IPS-20b (cell line): ENCODE data around the gene RUVBL2.

Experiments used
- H3K27ac ChIP-seq: one replicate; pipeline ENCODE4 v1.5.1; 2013; ENCODE audit warnings: low read length
- H3K27me3 ChIP-seq: 2 replicates; pipeline ENCODE4 v1.6.1; 2013; ENCODE audit warnings: mild to moderate bottlenecking, low read length, inconsistent platforms; ENCODE audit not compliant: insufficient read depth
- H3K36me3 ChIP-seq: 2 replicates; pipeline ENCODE4 v1.6.1; 2013; ENCODE audit warnings: low read depth, mild to moderate bottlenecking, inconsistent platforms, low read length, moderate library complexity; ENCODE audit not compliant: insufficient read depth
- H3K4me1 ChIP-seq: 2 replicates; pipeline ENCODE4 v1.6.1; 2013; ENCODE audit warnings: mild to moderate bottlenecking, control low read depth, inconsistent platforms, low read length, moderate library complexity; ENCODE audit not compliant: insufficient read depth
- H3K4me3 ChIP-seq: 2 replicates; pipeline ENCODE4 v1.5.1; 2013; ENCODE audit warnings: mild to moderate bottlenecking, low read length, inconsistent platforms
- H3K9ac ChIP-seq: 2 replicates; pipeline ENCODE4 v1.6.1; 2013; ENCODE audit warnings: low read depth, mild to moderate bottlenecking, inconsistent platforms, low read length, moderate library complexity
- H3K9me3 ChIP-seq: 2 replicates; pipeline ENCODE4 v1.6.1; 2013; ENCODE audit warnings: mild to moderate bottlenecking, low read depth, low read length, inconsistent platforms; ENCODE audit not compliant: insufficient read depth

The RUVBL2 gene

GRCh38 chr19:48975947-48976847 lies 17.5 kb upstream of the RUVBL2 start:
- Histone ChIP-seq H3K4me3 (no peak overlapping the region), H3K27ac (no peak overlapping the region)

GRCh38 chr19:48977061-48977460 lies 16.6 kb upstream of the RUVBL2 start:
- H3K27me3 ChIP-seq: no peaks in the 10 kb centered on the region
- no peak overlapping the region for H3K4me3 ChIP-seq
- no peaks in the 10 kb centered on the region for H3K4me1 ChIP-seq
- no peaks in the 10 kb centered on the region for H3K9me3 ChIP-seq
- H3K27ac ChIP-seq: no peak overlapping the region
- H3K9ac ChIP-seq: no peak overlapping the region
- H3K36me3 ChIP-seq: peaks cover 32% of the 10 kb centered on the region

More at GRCh38 chr19:48975947-48976847, 17.5 kb upstream of the RUVBL2 start:
- no peaks in the 10 kb centered on the region for H3K27me3 ChIP-seq
- H3K9me3 ChIP-seq: no peaks in the 10 kb centered on the region
- H3K9ac ChIP-seq: no peak overlapping the region
- H3K36me3 ChIP-seq: peaks cover 24% of the 10 kb centered on the region
- H3K4me1 ChIP-seq: no peaks in the 10 kb centered on the region

- no peak overlapping the region for H3K9ac ChIP-seq
- H3K27me3 ChIP-seq: no peaks in the 10 kb centered on the region
- H3K4me1 ChIP-seq: no peaks in the 10 kb centered on the region
- H3K36me3 ChIP-seq: peaks cover 50% of the 10 kb centered on the region
- H3K4me3 ChIP-seq: no peak overlapping the region
- H3K9me3 ChIP-seq: no peaks in the 10 kb centered on the region
- H3K27ac ChIP-seq: no peak overlapping the region
Observed at GRCh38 chr19:48982280-48982679, 11.4 kb upstream of the RUVBL2 start.

GRCh38 chr19:48985711-48986110 lies 8.0 kb upstream of the RUVBL2 start:
- H3K27ac ChIP-seq: no peak overlapping the region
- H3K4me3 ChIP-seq: no peak overlapping the region
- no peaks in the 10 kb centered on the region for H3K9me3 ChIP-seq
- peaks cover 63% of the 10 kb centered on the region for H3K36me3 ChIP-seq
- no peak overlapping the region for H3K9ac ChIP-seq
- no peaks in the 10 kb centered on the region for H3K27me3 ChIP-seq
- no peaks in the 10 kb centered on the region for H3K4me1 ChIP-seq

GRCh38 chr19:48986211-48986610 lies 7.5 kb upstream of the RUVBL2 start:
- Histone ChIP-seq H3K27me3 (no peaks in the 10 kb centered on the region), H3K9ac (no peak overlapping the region), H3K4me1 (no peaks in the 10 kb centered on the region), H3K4me3 (no peak overlapping the region), H3K27ac (no peak overlapping the region), H3K9me3 (no peaks in the 10 kb centered on the region), H3K36me3 (peaks cover 62% of the 10 kb centered on the region)

- Histone ChIP-seq H3K4me1 (peaks cover 6% of the 10 kb centered on the region), H3K27me3 (no peaks in the 10 kb centered on the region), H3K4me3 (no peak overlapping the region), H3K36me3 (peaks cover 51% of the 10 kb centered on the region), H3K9ac (no peak overlapping the region), H3K27ac (no peak overlapping the region), H3K9me3 (no peaks in the 10 kb centered on the region)
Observed at GRCh38 chr19:48987323-48987722, 6.4 kb upstream of the RUVBL2 start.

- H3K9me3 ChIP-seq: no peaks in the 10 kb centered on the region
- no peaks in the 10 kb centered on the region for H3K27me3 ChIP-seq
- peaks cover 51% of the 10 kb centered on the region for H3K36me3 ChIP-seq
- H3K4me3 ChIP-seq: no peak overlapping the region
- no peak overlapping the region for H3K27ac ChIP-seq
- peaks cover 6% of the 10 kb centered on the region for H3K4me1 ChIP-seq
- H3K9ac ChIP-seq: no peak overlapping the region
Observed at GRCh38 chr19:48988286-48988685, 5.4 kb upstream of the RUVBL2 start.

GRCh38 chr19:48988860-48989259 lies 4.8 kb upstream of the RUVBL2 start:
- Histone ChIP-seq H3K36me3 (peaks cover 49% of the 10 kb centered on the region), H3K27ac (no peak overlapping the region), H3K9me3 (no peaks in the 10 kb centered on the region), H3K4me3 (no peak overlapping the region), H3K9ac (no peak overlapping the region), H3K27me3 (no peaks in the 10 kb centered on the region), H3K4me1 (peaks cover 6% of the 10 kb centered on the region)

GRCh38 chr19:48989701-48990291 lies 3.9 kb upstream of the RUVBL2 start:
- no peak overlapping the region for H3K9ac ChIP-seq
- peaks cover 6% of the 10 kb centered on the region for H3K4me1 ChIP-seq
- H3K27ac ChIP-seq: no peak overlapping the region
- no peaks in the 10 kb centered on the region for H3K9me3 ChIP-seq
- H3K27me3 ChIP-seq: no peaks in the 10 kb centered on the region
- H3K4me3 ChIP-seq: no peak overlapping the region
- peaks cover 46% of the 10 kb centered on the region for H3K36me3 ChIP-seq

GRCh38 chr19:48990400-48990799 lies 3.3 kb upstream of the RUVBL2 start:
- Histone ChIP-seq H3K4me1 (peaks cover 6% of the 10 kb centered on the region), H3K9ac (no peak overlapping the region), H3K27me3 (no peaks in the 10 kb centered on the region), H3K4me3 (no peak overlapping the region), H3K27ac (no peak overlapping the region), H3K9me3 (no peaks in the 10 kb centered on the region), H3K36me3 (peaks cover 40% of the 10 kb centered on the region)

GRCh38 chr19:48991011-48991609 lies 2.6 kb upstream of the RUVBL2 start:
- H3K27me3 ChIP-seq: no peaks in the 10 kb centered on the region
- H3K27ac ChIP-seq: no peak overlapping the region
- peaks cover 33% of the 10 kb centered on the region for H3K36me3 ChIP-seq
- H3K9ac ChIP-seq: no peak overlapping the region
- H3K9me3 ChIP-seq: no peaks in the 10 kb centered on the region
- H3K4me3 ChIP-seq: no peak overlapping the region
- H3K4me1 ChIP-seq: peaks cover 6% of the 10 kb centered on the region
